ENCODE data around the gene LARGE1.

LARGE1 gene

GRCh38 chr22:33841281-33842005 lies 78.8 kb downstream of the LARGE1 start:
- TF ChIP-seq CTCF (IDR thresholded peaks at IDR 0.05; ENCODE audit: low read depth, low read length) = no peak
- no peak for DNase-seq

GRCh38 chr22:33838644-33839043 lies 81.6 kb downstream of the LARGE1 start:
- no peaks in the 10 kb centered on the region for H3K27me3 ChIP-seq
- TF ChIP-seq CTCF (IDR thresholded peaks at IDR 0.05; ENCODE audit: low read depth, low read length) = no peak
- no peak overlapping the region for H3K4me3 ChIP-seq (ENCODE audit: low read depth, low read length)
- H3K4me1 ChIP-seq = no peaks in the 10 kb centered on the region
- H3K9me3 ChIP-seq = no peaks in the 10 kb centered on the region; the same call in 1 of the 2 replicates
- no peak for DNase-seq
- no peaks in the 10 kb centered on the region for H3K36me3 ChIP-seq

More at GRCh38 chr22:33841281-33842005, 78.8 kb downstream of the LARGE1 start:
- Histone ChIP-seq H3K9me3 (no peaks in the 10 kb centered on the region), H3K4me1 (no peaks in the 10 kb centered on the region), H3K27me3 (no peaks in the 10 kb centered on the region), H3K4me3 (ENCODE audit: low read depth, low read length) (no peak overlapping the region), H3K36me3 (no peaks in the 10 kb centered on the region)

GRCh38 chr22:33837826-33838225 lies 82.5 kb downstream of the LARGE1 start:
- no peaks in the 10 kb centered on the region for H3K4me1 ChIP-seq
- TF ChIP-seq CTCF (IDR thresholded peaks at IDR 0.05; ENCODE audit: low read depth, low read length) = no peak
- H3K27me3 ChIP-seq = no peaks in the 10 kb centered on the region
- H3K4me3 ChIP-seq (ENCODE audit: low read depth, low read length) = no peak overlapping the region
- DNase-seq = no peak
- no peaks in the 10 kb centered on the region; the same call in 1 of the 2 replicates for H3K9me3 ChIP-seq
- no peaks in the 10 kb centered on the region for H3K36me3 ChIP-seq

- TF ChIP-seq CTCF (IDR thresholded peaks at IDR 0.05; ENCODE audit: low read depth, low read length) = no peak
- DNase-seq = no peak
- no peaks in the 10 kb centered on the region for H3K36me3 ChIP-seq
- no peaks in the 10 kb centered on the region for H3K4me1 ChIP-seq
- H3K4me3 ChIP-seq (ENCODE audit: low read depth, low read length) = no peak overlapping the region
- no peaks in the 10 kb centered on the region for H3K27me3 ChIP-seq
- H3K9me3 ChIP-seq = no peaks in the 10 kb centered on the region; the same call in 1 of the 2 replicates
These were observed 85.0 kb downstream of the LARGE1 start for GRCh38 chr22:33835265-33835664.

GRCh38 chr22:33832558-33833151 lies 87.6 kb downstream of the LARGE1 start:
- no peak for TF ChIP-seq CTCF (IDR thresholded peaks at IDR 0.05; ENCODE audit: low read depth, low read length)
- H3K4me3 ChIP-seq (ENCODE audit: low read depth, low read length) = no peak overlapping the region
- DNase-seq = no peak
- no peaks in the 10 kb centered on the region for H3K27me3 ChIP-seq
- H3K4me1 ChIP-seq = no peaks in the 10 kb centered on the region
- no peaks in the 10 kb centered on the region for H3K36me3 ChIP-seq
- no peaks in the 10 kb centered on the region; the same call in 1 of the 2 replicates for H3K9me3 ChIP-seq

- H3K27me3 ChIP-seq = no peaks in the 10 kb centered on the region
- H3K4me3 ChIP-seq (ENCODE audit: low read depth, low read length) = no peak overlapping the region
- H3K4me1 ChIP-seq = no peaks in the 10 kb centered on the region
- no peak for TF ChIP-seq CTCF (IDR thresholded peaks at IDR 0.05; ENCODE audit: low read depth, low read length)
- no peaks in the 10 kb centered on the region for H3K36me3 ChIP-seq
- H3K9me3 ChIP-seq = no peaks in the 10 kb centered on the region; the same call in 1 of the 2 replicates
- DNase-seq = no peak
These were observed 88.6 kb downstream of the LARGE1 start for GRCh38 chr22:33831651-33832050.

Measured in BE2C (cell line).